Stomach (tissue), 9 donors: ENCODE data around the gene SENP1. TPM values are rescaled to one million over a fixed set of nuclear protein-coding genes. Genes with fewer than 3 reads are reported as not detected.

Source experiments
- DNase-seq, 2 donors: peaks; one replicate each; pipeline versions ENCODE4 v3.0.0 to v3.0.0-alpha.2; 2013 to 2019
- H3K27ac ChIP-seq, 5 donors: fragments of 200-600 bp in 4 of 5; sonication (generic) in 4 of 5; one replicate each; pipeline ENCODE4 v1.5.1; 2013 to 2019; ENCODE audit warnings: mild to moderate bottlenecking in 1 of 5, moderate library complexity in 1 of 5
- H3K27me3 ChIP-seq, 3 donors: fragments of 200-600 bp; sonication (generic); one replicate each; pipeline ENCODE4 v1.5.1; 2017 to 2019; ENCODE audit warnings: mixed run types in 1 of 3
- H3K36me3 ChIP-seq, 4 donors: fragments of 200-600 bp; sonication (generic); 1 replicate in 3 of 4; 2 replicates in 1 of 4; pipeline ENCODE4 v1.5.1; 2016 to 2019
- H3K4me1 ChIP-seq, 4 donors: fragments of 200-600 bp; sonication (generic); one replicate each; pipeline ENCODE4 v1.5.1; 2016 to 2019
- H3K4me3 ChIP-seq, 4 donors: fragments of 200-600 bp; sonication (generic) in 3 of 4; one replicate each; pipeline ENCODE4 v1.5.1; 2016 to 2019; ENCODE audit warnings: mild to moderate bottlenecking in 1 of 4
- H3K9me3 ChIP-seq, 4 donors: fragments of 200-600 bp; sonication (generic); one replicate each; pipeline ENCODE4 v1.5.1; 2016 to 2019
- EP300 ChIP-seq: sonication (generic); formaldehyde crosslinking; IDR thresholded peaks from one replicate; pipeline ENCODE4 v1.6.1; 2017; ENCODE audit warnings: antibody characterized with exemption
- POLR2A ChIP-seq, 4 donors: fragments of 450-650 bp; IDR thresholded peaks; one replicate each; pipeline ENCODE4 v1.6.1; 2016; ENCODE audit warnings: antibody characterized with exemption in 4 of 4, control low read depth in 2 of 4, mild to moderate bottlenecking in 1 of 4, moderate library complexity in 1 of 4
- POLR2AphosphoS5 ChIP-seq, 3 donors: sonication (generic); formaldehyde crosslinking; IDR thresholded peaks; one replicate each; pipeline ENCODE4 v1.6.1; 2016; ENCODE audit warnings: antibody characterized with exemption in 3 of 3
- WGBS, 5 donors: extraction: QIAGEN DNeasy Blood & Tissue Kit in 3 of 5; methylation state at CpG; one replicate each; pipeline versions ENCODE4 v1.1.5 to v1.1.7; 2013 to 2018; 5-methylcytosine and 5-hydroxymethylcytosine counted together
- intact Hi-C: fragments of 100-400 bp; cut with DNase I; formaldehyde crosslinking; loops from one replicate; pipeline ENCODE4 v1.15.1; 2023; ENCODE audit warnings: low total_unique reads
- polyA plus RNA-seq, 3 donors: library from polyadenylated mRNA; stranded (reverse); fragments of 200-250 nt; gene quantifications; one replicate each; pipeline ENCODE4 v1.2.3, GENCODE V29; 2013
- total RNA-seq, 5 donors: library from RNA; depleted of rRNA; stranded (reverse); fragments of >200 nt; gene quantifications; one replicate each; pipeline versions ENCODE4 v1.1.0 to v1.2.3, GENCODE V29; 2014 to 2016
- TF ChIP-seq, protein P1 (sequence below), 7 experiments: fragments of 450-650 bp in 4 of 7; fragments of 200-600 bp in 3 of 7; sonication (generic) in 3 of 7; IDR thresholded peaks; one replicate each; pipeline ENCODE4 v1.5.1; 2016 to 2019; ENCODE audit warnings: antibody characterized with exemption in 7 of 7, control low read depth in 2 of 7, mild to moderate bottlenecking in 1 of 7
- donor health status: healthy with polysubstance abuse.
- donor health status: Bipolar disorder and iron deficiency.
- donor health status: healthy.

Gene SENP1
- total and polyA plus RNA-seq, 8 donors: 2.9 to 27.5 (median 10.6) TPM

DNA sequence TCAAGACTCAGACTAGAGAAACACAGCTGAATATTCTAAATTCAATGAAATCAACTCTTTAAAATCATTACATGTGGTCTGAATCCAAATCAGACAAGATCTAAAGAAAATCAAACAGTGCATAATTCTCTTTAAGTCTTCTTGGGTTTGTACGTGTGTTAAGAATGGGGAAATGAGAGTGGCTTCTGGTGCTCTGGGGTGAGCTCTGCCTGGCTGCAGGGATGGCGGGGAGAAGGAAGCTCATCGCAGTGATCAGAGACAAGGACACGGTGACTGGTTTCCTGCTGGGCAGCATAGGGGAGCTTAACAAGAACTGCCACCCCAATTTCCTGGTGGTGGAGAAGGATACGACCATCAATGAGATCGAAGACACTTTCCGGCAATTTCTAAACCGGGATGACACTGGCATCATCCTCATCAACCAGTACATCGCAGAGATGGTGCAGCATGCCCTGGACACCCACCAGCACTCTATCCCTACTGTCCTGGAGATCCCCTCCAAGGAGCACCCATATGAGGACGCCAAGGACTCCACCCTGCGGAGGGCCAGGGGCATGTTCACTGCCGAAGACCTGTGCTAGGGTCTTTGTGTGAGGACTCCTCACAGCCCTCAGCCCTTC, 20.9 kb downstream of the SENP1 start:
- peaks cover 34 to 95% (median 86%) of the 10 kb centered on the region in 4 donors for H3K36me3 ChIP-seq
- H3K27ac ChIP-seq: no peak overlapping the region
- intact Hi-C loops: no loop called here
- DNase-seq: no peak
- WGBS, 5 donors: 89 to 94% (median 92%) methylated on average over 12 of the region's 12 CpGs
- H3K4me1 ChIP-seq: no peaks in the 10 kb centered on the region
- H3K27me3 ChIP-seq: no peaks in the 10 kb centered on the region
- TF ChIP-seq POLR2A (IDR thresholded peaks at IDR 0.05) (no peak), EP300 (no peak), POLR2AphosphoS5 (IDR thresholded peaks at IDR 0.05) (no peak)
- TF ChIP-seq, protein P1, sequence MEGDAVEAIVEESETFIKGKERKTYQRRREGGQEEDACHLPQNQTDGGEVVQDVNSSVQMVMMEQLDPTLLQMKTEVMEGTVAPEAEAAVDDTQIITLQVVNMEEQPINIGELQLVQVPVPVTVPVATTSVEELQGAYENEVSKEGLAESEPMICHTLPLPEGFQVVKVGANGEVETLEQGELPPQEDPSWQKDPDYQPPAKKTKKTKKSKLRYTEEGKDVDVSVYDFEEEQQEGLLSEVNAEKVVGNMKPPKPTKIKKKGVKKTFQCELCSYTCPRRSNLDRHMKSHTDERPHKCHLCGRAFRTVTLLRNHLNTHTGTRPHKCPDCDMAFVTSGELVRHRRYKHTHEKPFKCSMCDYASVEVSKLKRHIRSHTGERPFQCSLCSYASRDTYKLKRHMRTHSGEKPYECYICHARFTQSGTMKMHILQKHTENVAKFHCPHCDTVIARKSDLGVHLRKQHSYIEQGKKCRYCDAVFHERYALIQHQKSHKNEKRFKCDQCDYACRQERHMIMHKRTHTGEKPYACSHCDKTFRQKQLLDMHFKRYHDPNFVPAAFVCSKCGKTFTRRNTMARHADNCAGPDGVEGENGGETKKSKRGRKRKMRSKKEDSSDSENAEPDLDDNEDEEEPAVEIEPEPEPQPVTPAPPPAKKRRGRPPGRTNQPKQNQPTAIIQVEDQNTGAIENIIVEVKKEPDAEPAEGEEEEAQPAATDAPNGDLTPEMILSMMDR (IDR thresholded peaks at IDR 0.05): no peak
- no peak overlapping the region for H3K4me3 ChIP-seq
- H3K9me3 ChIP-seq: no peaks in the 10 kb centered on the region

DNA sequence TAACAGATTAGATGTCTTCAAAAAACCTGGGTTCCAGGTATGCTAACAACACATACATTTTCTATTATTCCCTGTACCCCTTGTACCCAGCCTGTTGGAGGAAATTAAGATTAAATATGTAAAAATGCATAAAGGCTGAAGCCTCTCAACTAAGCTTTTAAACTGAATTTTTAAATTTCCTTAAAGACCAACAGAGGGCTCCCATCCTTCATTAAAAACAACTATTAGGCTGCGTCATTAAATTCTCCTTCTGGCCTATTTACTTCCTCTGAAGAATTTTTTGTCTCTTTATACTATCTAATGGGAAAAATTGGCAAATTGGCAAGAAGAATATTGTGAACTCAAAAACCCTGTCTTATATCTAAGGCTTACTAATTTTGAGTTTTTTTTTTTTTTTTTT, 21.8 kb downstream of the SENP1 start:
- intact Hi-C loops: no loop called here
- H3K27me3 ChIP-seq: no peaks in the 10 kb centered on the region
- 47 to 63% (median 61%) methylated on average over 1 of the region's 1 CpG for WGBS, 5 donors
- H3K36me3 ChIP-seq: peaks cover 34 to 94% (median 87%) of the 10 kb centered on the region in 4 donors
- TF ChIP-seq POLR2A (IDR thresholded peaks at IDR 0.05): no peak
- TF ChIP-seq, protein P1 (IDR thresholded peaks at IDR 0.05): peak in 1 of 7 experiments; percentile 25
- H3K9me3 ChIP-seq: no peaks in the 10 kb centered on the region
- no peak overlapping the region for H3K4me3 ChIP-seq
- no peaks in the 10 kb centered on the region for H3K4me1 ChIP-seq
- H3K27ac ChIP-seq: no peak overlapping the region
- peak in 1 of 2 donors; percentile 44 for DNase-seq

DNA sequence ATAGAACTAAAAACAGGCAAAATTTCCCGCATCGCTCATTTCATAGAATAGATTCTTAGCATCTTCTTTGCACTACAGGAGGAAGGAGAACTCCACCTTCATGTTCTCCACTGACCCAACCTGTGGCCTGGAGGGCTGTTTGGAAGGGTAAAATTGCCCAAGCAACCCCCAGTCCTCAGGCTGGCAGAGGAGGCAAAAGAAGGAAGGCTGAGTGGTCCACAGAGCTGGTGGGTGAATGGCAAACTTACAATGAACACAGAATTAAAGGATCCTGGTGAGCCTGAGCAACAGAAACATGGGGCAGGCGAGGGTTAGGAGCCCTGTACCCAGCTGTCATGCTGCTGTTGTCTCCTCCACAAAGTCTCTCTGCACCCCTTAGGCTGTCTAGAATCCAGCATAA, 25.1 kb downstream of the SENP1 start:
- WGBS, 5 donors: 95 to 98% (median 96%) methylated on average over 3 of the region's 3 CpGs
- TF ChIP-seq POLR2A (IDR thresholded peaks at IDR 0.05): no peak
- no peak for TF ChIP-seq POLR2AphosphoS5 (IDR thresholded peaks at IDR 0.05)
- TF ChIP-seq, protein P1 (IDR thresholded peaks at IDR 0.05): no peak
- no peak for TF ChIP-seq EP300

DNA sequence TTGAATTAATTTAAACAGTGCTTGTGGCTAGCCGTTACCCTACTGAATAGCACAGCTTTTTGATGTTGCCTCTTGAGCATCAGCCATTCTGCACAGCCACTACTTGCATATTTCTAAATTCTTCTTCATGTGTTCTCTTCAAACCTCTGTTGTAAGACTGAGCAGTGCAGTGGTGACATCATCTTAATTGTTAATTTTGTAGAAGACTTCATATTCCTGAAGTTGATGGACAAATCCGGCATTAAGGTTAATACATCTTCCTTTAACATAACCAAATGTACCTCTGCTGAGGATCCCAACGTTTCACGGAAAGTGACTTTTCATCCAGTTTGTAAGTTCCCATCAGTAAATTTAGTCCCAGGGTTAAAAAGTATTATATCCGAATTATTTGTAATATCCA, 25.6 kb downstream of the SENP1 start:
- H3K27me3 ChIP-seq: no peaks in the 10 kb centered on the region
- no peak overlapping the region for H3K4me3 ChIP-seq
- no peak overlapping the region for H3K27ac ChIP-seq
- DNase-seq: no peak
- intact Hi-C loops: no loop called here
- TF ChIP-seq EP300 (no peak), POLR2A (IDR thresholded peaks at IDR 0.05) (no peak)
- TF ChIP-seq, protein P1 (IDR thresholded peaks at IDR 0.05): no peak
- no peaks in the 10 kb centered on the region for H3K9me3 ChIP-seq
- WGBS, 5 donors: 89 to 95% (median 95%) methylated on average over 5 of the region's 5 CpGs
- no peaks in the 10 kb centered on the region for H3K4me1 ChIP-seq
- H3K36me3 ChIP-seq: peaks cover 20 to 62% (median 58%) of the 10 kb centered on the region in 4 donors

More for the DNA sequence above, 25.1 kb downstream of the SENP1 start:
- DNase-seq: no peak
- Histone ChIP-seq H3K4me3 (no peak overlapping the region), H3K4me1 (no peaks in the 10 kb centered on the region), H3K27me3 (no peaks in the 10 kb centered on the region), H3K36me3 (peaks cover 25 to 67% (median 63%) of the 10 kb centered on the region in 4 donors), H3K9me3 (no peaks in the 10 kb centered on the region), H3K27ac (no peak overlapping the region)
- intact Hi-C loops: no loop called here
